AG04450 (cell line): ENCODE measurements around the gene MPZL1. TPM values are rescaled to one million over a fixed set of nuclear protein-coding genes. Genes with fewer than 3 reads are reported as not detected.
"Not testable (repeated sequence)": the region's sequence is repeated elsewhere in the genome, so short reads cannot be mapped to it uniquely, and the experiment has no call there.

Source experiments
- CTCF ChIA-PET: fragments of 300-600, 350-600 bp; formaldehyde crosslinking; extraction: SDS; loops from one replicate; lab custom pipeline; 2022; ENCODE audit warnings: antibody characterized with exemption, inconsistent platforms; lab: Charles Lee
- POLR2A ChIA-PET: fragments of 350-600 bp; formaldehyde crosslinking; extraction: SDS; loops from one replicate; lab custom pipeline; 2021; ENCODE audit warnings: antibody characterized with exemption, inconsistent platforms; lab: Yijun Ruan, JAX
- DNase-seq: peaks from one replicate; pipeline ENCODE4 v3.0.0-alpha.2; 2011; ENCODE audit warnings: low read depth, low spot score
- H3K27ac ChIP-seq: one replicate; pipeline ENCODE4 v1.5.1; 2012; ENCODE audit warnings: low read depth, low read length, control low read depth
- H3K27me3 ChIP-seq: one replicate; pipeline ENCODE4 v1.6.0; 2012; ENCODE audit warnings: low read length; ENCODE audit not compliant: control insufficient read depth, insufficient read depth
- H3K4me3 ChIP-seq: 2 replicates; pipeline ENCODE4 v1.5.1; 2011; ENCODE audit warnings: mild to moderate bottlenecking, low read depth, low read length, control low read depth
- H3K9me3 ChIP-seq: 2 replicates; pipeline ENCODE4 v1.5.1; 2012; ENCODE audit warnings: low read length; ENCODE audit not compliant: control insufficient read depth, insufficient read depth
- CTCF ChIP-seq: IDR thresholded peaks from 2 replicates; pipeline ENCODE4 v1.5.1; 2011; ENCODE audit warnings: low read depth, low read length, control low read depth, inconsistent platforms
- polyA plus RNA-seq: library from polyadenylated mRNA; depleted of rRNA; stranded (reverse); fragments of >200 nt; gene quantifications from 2 replicates; pipeline ENCODE4 v1.2.3, GENCODE V29; 2011

The MPZL1 gene
- polyA plus RNA-seq, 1 experiment: 198 TPM

DNA sequence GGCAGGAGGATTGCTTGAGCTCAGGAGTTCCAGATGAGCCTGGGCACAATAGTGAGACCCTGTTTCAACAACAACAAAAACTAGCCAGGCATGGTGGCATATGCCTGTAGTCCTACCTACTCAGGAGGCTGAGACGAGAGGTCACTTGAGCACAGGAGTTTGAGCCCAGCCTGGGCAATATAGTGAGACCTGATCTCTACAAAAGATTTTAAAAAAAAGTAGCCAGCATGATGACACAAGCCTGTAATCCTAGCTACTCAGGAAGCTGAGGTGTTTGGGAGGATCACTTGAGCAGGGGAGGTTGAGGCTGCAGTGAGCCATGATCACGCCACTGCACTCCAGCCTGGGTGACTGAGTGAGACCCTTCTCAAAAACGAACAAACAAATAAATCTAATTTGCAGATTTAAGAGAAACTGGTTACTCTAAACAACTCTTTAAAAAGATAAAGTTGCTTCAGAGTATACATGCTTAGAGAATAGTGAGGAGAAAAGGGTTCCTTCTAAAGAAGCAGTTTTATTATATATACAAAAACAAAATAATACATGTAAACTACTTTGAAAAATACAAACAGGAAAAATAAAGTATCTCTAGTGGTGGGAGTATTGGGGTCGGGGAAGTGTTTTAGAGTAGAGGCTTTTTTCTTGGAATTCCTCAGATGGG lies 103.8 kb downstream of the MPZL1 start:
- no peak for TF ChIP-seq CTCF
- no peak for DNase-seq
- no peaks in the 10 kb centered on the region for H3K9me3 ChIP-seq
- ChIA-PET POLR2A (no interaction called here), CTCF (no interaction called here)
- H3K27me3 ChIP-seq: no peaks in the 10 kb centered on the region
- H3K27ac ChIP-seq: no peak overlapping the region
- no peak overlapping the region for H3K4me3 ChIP-seq

DNA sequence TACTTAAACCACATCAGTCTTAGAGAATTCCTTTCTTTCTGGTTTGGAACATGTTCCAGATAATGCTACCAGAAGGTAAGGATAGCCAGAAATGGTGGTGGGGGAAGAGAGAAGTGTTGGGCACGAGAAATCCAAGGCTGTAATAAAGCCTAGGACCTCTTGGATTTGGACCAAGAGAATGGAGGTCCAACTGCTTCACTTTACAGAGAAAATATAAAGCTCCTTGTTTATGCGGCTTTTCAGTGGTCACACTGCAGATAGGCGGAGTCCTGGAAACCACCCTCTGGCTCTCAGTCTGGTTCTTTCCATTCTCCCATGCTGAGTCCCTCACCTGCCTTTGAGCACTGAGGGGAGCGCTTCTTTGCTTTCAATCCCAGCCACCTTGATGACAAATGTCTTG lies 104.3 kb downstream of the MPZL1 start:
- DNase-seq: no peak
- ChIA-PET POLR2A (interaction anchor here (0.6 kb wide), 1 partner anchor 284 kb away, joined by 3 read pairs; no protein-coding TSS in a partner anchor), CTCF (interaction anchor here (0.9 kb wide), 1 partner anchor 23 kb away, joined by 3 read pairs; no protein-coding TSS in a partner anchor)
- Histone ChIP-seq H3K27me3 (no peaks in the 10 kb centered on the region), H3K4me3 (no peak overlapping the region), H3K27ac (no peak overlapping the region), H3K9me3 (no peaks in the 10 kb centered on the region)
- TF ChIP-seq CTCF: no peak

GRCh38 chr1:167829868-167830267 lies 108.1 kb downstream of the MPZL1 start:
- POLR2A ChIA-PET: interaction anchor here (0.7 to 1.7 kb wide), 2 partner anchors 22 to 106 kb away, joined by 3 to 5 read pairs; partner anchors contain the start of genes DCAF6 and MPC2
- DNase-seq: no peak
- Histone ChIP-seq H3K27me3 (no peaks in the 10 kb centered on the region), H3K9me3 (no peaks in the 10 kb centered on the region), H3K4me3 (no peak overlapping the region), H3K27ac (no peak overlapping the region)
- CTCF ChIA-PET: no interaction called here
- TF ChIP-seq CTCF: no peak

DNA sequence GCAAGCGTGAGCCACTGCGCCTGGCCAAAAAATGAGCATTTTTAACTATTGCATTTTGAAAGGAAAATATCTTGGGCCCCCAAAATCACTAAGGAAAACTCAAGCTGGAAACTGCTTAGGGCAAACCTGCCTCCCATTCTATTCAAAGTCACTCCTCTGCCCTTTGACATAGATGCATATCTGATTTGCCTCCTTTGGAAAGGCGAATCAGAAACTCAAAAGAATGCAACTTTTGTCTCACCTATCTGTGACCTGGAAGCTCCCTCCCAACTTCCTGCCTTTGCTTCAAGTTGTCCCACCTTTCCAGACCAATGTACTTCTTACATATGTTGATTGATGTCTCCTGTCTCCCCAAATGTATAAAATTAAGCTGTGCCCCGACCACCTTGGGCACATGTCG lies 108.9 kb downstream of the MPZL1 start:
- POLR2A ChIA-PET, H3K4me3 ChIP-seq, CTCF ChIA-PET, H3K27me3 ChIP-seq, H3K27ac ChIP-seq, H3K9me3 ChIP-seq, DNase-seq: not testable (repeated sequence)

DNA sequence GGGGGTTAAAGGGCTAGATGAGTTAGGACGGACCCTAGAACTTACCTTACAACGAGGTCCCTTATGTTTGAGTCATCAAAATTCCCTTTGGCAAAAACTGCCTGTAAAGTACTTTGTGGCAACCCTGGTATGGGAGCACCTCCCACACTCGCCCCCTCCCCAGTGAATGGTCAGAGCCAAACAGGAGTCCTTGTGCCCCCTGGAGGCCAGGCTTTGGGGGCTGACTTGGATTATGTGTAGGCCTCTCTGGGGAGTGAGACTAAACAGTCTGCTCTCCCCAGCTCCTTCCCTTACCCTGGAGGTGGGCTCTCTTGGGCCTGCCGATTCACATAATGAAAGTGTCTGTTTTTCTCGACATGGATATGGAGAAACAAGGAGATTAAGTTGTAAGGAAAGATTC lies 110.9 kb downstream of the MPZL1 start:
- DNase-seq: no peak
- ChIA-PET CTCF (no interaction called here), POLR2A (no interaction called here)
- no peak for TF ChIP-seq CTCF
- no peak overlapping the region for H3K4me3 ChIP-seq
- no peaks in the 10 kb centered on the region for H3K27me3 ChIP-seq
- no peaks in the 10 kb centered on the region for H3K9me3 ChIP-seq
- no peak overlapping the region for H3K27ac ChIP-seq
